ENCODE results near the gene SMU1. TPM values are rescaled to one million over a fixed set of nuclear protein-coding genes. Genes with fewer than 3 reads are reported as not detected.

The SMU1 gene
- total and polyA plus RNA-seq, 8 donors, result 1.7 to 36.2 (median 8.0) TPM

GRCh38 chr9:33024966-33025571 lies 51.4 kb downstream of the SMU1 start, which contains the start of gene DNAJA1:
Gene DNAJA1 (plus strand): TSS chr9:33025273. CDS start chr9:33026485, 1,212 bp downstream.
- peak within 1 kb of the TSS; percentile 98 to 100 (median 99) for H3K27ac ChIP-seq
- H3K36me3 ChIP-seq, result peaks cover 0 to 41% (median 35%) of the 10 kb centered on the region in 4 donors
- WGBS, 5 donors, result 0 to 1% (median 0%) methylated on average over 30 to 61 of the region's 61 CpGs
- peaks cover 49 to 70% (median 58%) of the 10 kb centered on the region in 4 donors for H3K4me1 ChIP-seq
- no peaks in the 10 kb centered on the region for H3K9me3 ChIP-seq
- H3K27me3 ChIP-seq, result no peaks in the 10 kb centered on the region
- H3K4me3 ChIP-seq, result peak within 1 kb of the TSS; percentile 79 to 95 (median 88)
- intact Hi-C loops (cut with DNase I; ENCODE audit: low total_unique reads), result no loop called here
- TF ChIP-seq CTCF (IDR thresholded peaks at IDR 0.05) (no peak), POLR2AphosphoS5 (IDR thresholded peaks at IDR 0.05) (peak; percentile 96 to 100 (median 99)), POLR2A (IDR thresholded peaks at IDR 0.05) (peak in 2 of 4 donors; percentile 82 to 93), EP300 (IDR thresholded peaks at IDR 0.05) (no peak)
- DNase-seq, result peak; percentile 96 to 99

- intact Hi-C loops (cut with DNase I; ENCODE audit: low total_unique reads), result no loop called here
- Histone ChIP-seq H3K9me3 (no peaks in the 10 kb centered on the region), H3K27me3 (no peaks in the 10 kb centered on the region), H3K36me3 (peaks cover 0 to 40% (median 35%) of the 10 kb centered on the region in 4 donors), H3K27ac (peak overlapping the region; percentile 98 to 100 (median 99)), H3K4me3 (peak overlapping the region; percentile 79 to 95 (median 88)), H3K4me1 (peaks cover 47 to 63% (median 51%) of the 10 kb centered on the region in 4 donors)
- no peak for TF ChIP-seq POLR2AphosphoS5 (IDR thresholded peaks at IDR 0.05)
- no peak for TF ChIP-seq POLR2A (IDR thresholded peaks at IDR 0.05)
- no peak for TF ChIP-seq CTCF (IDR thresholded peaks at IDR 0.05)
- no peak for TF ChIP-seq EP300 (IDR thresholded peaks at IDR 0.05)
- WGBS, 5 donors, result 6 to 17% (median 13%) methylated on average over 26 to 33 of the region's 33 CpGs
- peak in 1 of 2 donors; percentile 46 for DNase-seq
Observed at GRCh38 chr9:33024126-33024965, 52.1 kb downstream of the SMU1 start.

- 90 to 96% (median 94%) methylated on average over 4 of the region's 4 CpGs for WGBS, 5 donors
- Histone ChIP-seq H3K36me3 (peaks cover 0 to 33% (median 29%) of the 10 kb centered on the region in 4 donors), H3K9me3 (no peaks in the 10 kb centered on the region), H3K27ac (peak overlapping the region in 4 of 5 donors; percentile 98 to 100 (median 99)), H3K27me3 (no peaks in the 10 kb centered on the region), H3K4me1 (peaks cover 40 to 56% (median 44%) of the 10 kb centered on the region in 4 donors), H3K4me3 (peak overlapping the region in 3 of 4 donors; percentile 79 to 94 (median 82))
- intact Hi-C loops (cut with DNase I; ENCODE audit: low total_unique reads), result no loop called here
- no peak for DNase-seq
- TF ChIP-seq POLR2AphosphoS5 (IDR thresholded peaks at IDR 0.05) (no peak), EP300 (IDR thresholded peaks at IDR 0.05) (no peak)
Observed at GRCh38 chr9:33023661-33024060, 52.8 kb downstream of the SMU1 start.

GRCh38 chr9:33022755-33023154 lies 53.7 kb downstream of the SMU1 start:
- Histone ChIP-seq H3K4me1 (peaks cover 31 to 47% (median 35%) of the 10 kb centered on the region in 4 donors), H3K27ac (no peak overlapping the region), H3K27me3 (no peaks in the 10 kb centered on the region), H3K4me3 (no peak overlapping the region), H3K36me3 (peaks cover 0 to 28% (median 24%) of the 10 kb centered on the region in 4 donors), H3K9me3 (no peaks in the 10 kb centered on the region)
- 80 to 85% (median 83%) methylated on average over 7 of the region's 7 CpGs for WGBS, 5 donors
- intact Hi-C loops (cut with DNase I; ENCODE audit: low total_unique reads), result no loop called here
- no peak for TF ChIP-seq EP300 (IDR thresholded peaks at IDR 0.05)
- TF ChIP-seq POLR2A (IDR thresholded peaks at IDR 0.05), result no peak
- no peak for TF ChIP-seq POLR2AphosphoS5 (IDR thresholded peaks at IDR 0.05)
- TF ChIP-seq CTCF (IDR thresholded peaks at IDR 0.05), result no peak
- no peak for DNase-seq
